Measurements from ENCODE around the gene XCR1. TPM values are rescaled to one million over a fixed set of nuclear protein-coding genes. Genes with fewer than 3 reads are reported as not detected.
A peak's percentile ranks its signal among the peaks of the same experiment; 100 is the strongest.

XCR1 gene
- total and polyA plus RNA-seq, 2 experiments from 2014 or later: not detected

DNA sequence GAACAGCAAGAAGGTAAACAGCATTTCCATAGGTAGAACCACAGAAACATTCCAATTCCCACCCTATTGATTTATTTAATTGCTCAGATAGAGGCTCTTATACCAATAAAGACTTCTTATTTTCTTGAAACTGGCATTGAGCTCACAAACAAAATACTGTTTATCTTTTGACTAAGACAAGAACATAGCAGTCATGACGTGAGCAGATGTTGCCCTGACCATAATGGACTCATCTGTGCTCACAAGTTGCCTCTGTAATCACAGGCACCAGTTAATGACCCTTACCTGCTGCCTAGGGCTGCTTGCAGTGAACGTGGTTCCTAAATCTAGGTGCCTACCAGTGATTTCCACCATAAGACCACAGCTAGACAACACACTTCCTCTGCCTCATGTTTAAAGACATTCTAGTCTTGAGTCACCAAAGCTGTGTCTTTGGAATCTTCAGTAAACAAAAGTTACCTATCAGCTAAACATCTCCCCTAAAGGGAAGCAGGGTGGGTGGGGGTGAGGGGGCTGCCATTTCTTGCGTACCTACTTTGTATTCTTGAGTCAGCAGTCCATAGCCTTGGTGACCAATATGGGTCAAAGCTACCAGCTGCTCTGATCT, 33.8 kb downstream of the XCR1 start:
- Histone ChIP-seq H3K27me3 (replicated peaks; ENCODE audit: insufficient read depth) (no peaks in the 10 kb centered on the region), H3K4me2 (ENCODE audit: unreplicated experiment) (peak overlapping the region; percentile 33)

DNA sequence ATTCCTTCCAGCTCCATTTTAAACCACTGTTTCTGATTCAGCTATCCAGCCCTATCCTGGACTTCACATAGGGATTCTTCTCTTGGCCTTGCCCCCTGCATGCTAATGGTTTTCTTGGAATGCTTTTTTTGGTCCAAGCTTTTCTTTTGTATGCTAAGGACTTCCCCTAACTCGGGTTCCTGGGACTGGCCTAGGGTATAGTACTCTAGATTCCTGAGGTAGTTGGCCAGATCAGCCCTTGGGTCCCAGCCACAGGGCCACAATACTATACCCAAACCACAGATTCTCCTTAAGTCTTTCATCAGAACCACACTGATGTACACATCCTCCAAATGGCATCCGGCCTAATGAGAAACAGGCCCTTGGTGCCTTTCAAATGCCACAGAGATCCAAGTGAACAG, 34.5 kb downstream of the XCR1 start:
- peaks cover 36% of the 10 kb centered on the region for H3K4me1 ChIP-seq (ENCODE audit: insufficient read depth)
- H3K9me2 ChIP-seq (ENCODE audit: insufficient read depth): no peaks in the 10 kb centered on the region
- in situ Hi-C loops (cut with MboI): no loop called here
- no peaks in the 10 kb centered on the region for H3K27me3 ChIP-seq (replicated peaks; ENCODE audit: insufficient read depth)
- peak overlapping the region; percentile 24 for H3K27ac ChIP-seq
- H3K4me2 ChIP-seq (ENCODE audit: unreplicated experiment): peak overlapping the region; percentile 33
- H2AFZ ChIP-seq: no peak overlapping the region
- H3K4me3 ChIP-seq: no peak overlapping the region
- H3K9ac ChIP-seq: no peak overlapping the region
- TF ChIP-seq EZH2phosphoT487 (IDR thresholded peaks at IDR 0.05; ENCODE audit: insufficient read depth, low read depth) (no peak), EZH2 (IDR thresholded peaks at IDR 0.05; ENCODE audit: insufficient read depth, poor library complexity, severe bottlenecking) (no peak)
- DNase-seq: peak; percentile 82
- H4K20me1 ChIP-seq (ENCODE audit: insufficient read depth): no peaks in the 10 kb centered on the region
- no peaks in the 10 kb centered on the region for H3K36me3 ChIP-seq (ENCODE audit: low read depth)
- H3K79me2 ChIP-seq (ENCODE audit: insufficient read depth): no peaks in the 10 kb centered on the region
- H3K9me3 ChIP-seq (ENCODE audit: low read depth): no peaks in the 10 kb centered on the region
- H3F3A ChIP-seq (ENCODE audit: insufficient read depth): peaks cover 38% of the 10 kb centered on the region
- WGBS, 2 experiments (ENCODE audit: low coverage in 1 of 2, low lambda C conversion rate in 2 of 2, missing lambda C conversion rate in 2 of 2): 12 to 16% methylated on average over 2 of the region's 2 CpGs

More for the DNA sequence above, 33.8 kb downstream of the XCR1 start:
- Histone ChIP-seq H2AFZ (no peak overlapping the region), H3K9me2 (ENCODE audit: insufficient read depth) (no peaks in the 10 kb centered on the region), H3K27ac (peak overlapping the region; percentile 24; the same call in 1 of the 2 replicates), H3K36me3 (ENCODE audit: low read depth) (no peaks in the 10 kb centered on the region), H3K9ac (no peak overlapping the region), H3K4me1 (ENCODE audit: insufficient read depth) (peaks cover 29% of the 10 kb centered on the region), H3K4me3 (no peak overlapping the region), H4K20me1 (ENCODE audit: insufficient read depth) (no peaks in the 10 kb centered on the region), H3K79me2 (ENCODE audit: insufficient read depth) (no peaks in the 10 kb centered on the region), H3K9me3 (ENCODE audit: low read depth) (no peaks in the 10 kb centered on the region), H3F3A (ENCODE audit: insufficient read depth) (peaks cover 31% of the 10 kb centered on the region)
- in situ Hi-C loops (cut with MboI): no loop called here
- DNase-seq: peak; percentile 43
- TF ChIP-seq EZH2 (IDR thresholded peaks at IDR 0.05; ENCODE audit: insufficient read depth, poor library complexity, severe bottlenecking) (no peak), EZH2phosphoT487 (IDR thresholded peaks at IDR 0.05; ENCODE audit: insufficient read depth, low read depth) (no peak)
- WGBS, 2 experiments (ENCODE audit: low coverage in 1 of 2, low lambda C conversion rate in 2 of 2, missing lambda C conversion rate in 2 of 2): 61 to 69% methylated on average over 3 of the region's 3 CpGs

DNA sequence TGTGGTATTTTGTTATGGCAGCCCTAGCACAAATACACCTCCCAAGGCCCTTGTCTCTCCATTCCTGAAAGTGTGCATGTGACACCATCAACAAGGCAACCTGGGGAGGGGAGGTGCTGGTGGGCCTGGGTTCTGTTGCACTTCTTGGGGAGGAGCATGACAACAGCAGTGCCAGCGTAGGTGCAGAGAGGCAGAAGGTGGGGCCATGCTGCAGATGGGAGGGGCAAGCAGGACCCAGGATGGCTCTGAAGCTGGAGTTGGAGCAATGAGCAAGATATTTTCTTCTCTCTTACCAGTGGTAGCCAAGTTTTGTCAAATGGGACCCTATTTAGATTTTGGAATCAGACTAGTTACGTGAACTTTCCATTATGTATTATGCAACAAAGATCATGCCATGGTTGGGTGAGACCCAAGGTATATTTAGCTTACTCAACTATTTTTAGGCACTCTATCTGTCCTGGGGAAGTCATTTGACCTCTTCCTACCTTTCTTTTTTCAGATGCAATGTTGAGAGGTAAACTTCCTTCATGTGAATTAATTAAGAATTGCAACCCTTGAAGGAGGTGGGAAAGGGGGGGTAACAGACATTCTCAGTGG, 35.1 kb downstream of the XCR1 start:
- Histone ChIP-seq H3K36me3 (ENCODE audit: low read depth) (no peaks in the 10 kb centered on the region), H3K9ac (no peak overlapping the region), H3K9me3 (ENCODE audit: low read depth) (no peaks in the 10 kb centered on the region), H3K27me3 (replicated peaks; ENCODE audit: insufficient read depth) (no peaks in the 10 kb centered on the region), H3K9me2 (ENCODE audit: insufficient read depth) (no peaks in the 10 kb centered on the region), H3K27ac (peak overlapping the region; percentile 24), H3F3A (ENCODE audit: insufficient read depth) (peaks cover 41% of the 10 kb centered on the region), H3K79me2 (ENCODE audit: insufficient read depth) (no peaks in the 10 kb centered on the region), H3K4me3 (no peak overlapping the region), H4K20me1 (ENCODE audit: insufficient read depth) (no peaks in the 10 kb centered on the region), H3K4me2 (ENCODE audit: unreplicated experiment) (no peak overlapping the region), H3K4me1 (ENCODE audit: insufficient read depth) (peaks cover 42% of the 10 kb centered on the region), H2AFZ (no peak overlapping the region)
- TF ChIP-seq EZH2 (IDR thresholded peaks at IDR 0.05; ENCODE audit: insufficient read depth, poor library complexity, severe bottlenecking) (no peak), EZH2phosphoT487 (IDR thresholded peaks at IDR 0.05; ENCODE audit: insufficient read depth, low read depth) (no peak)
- WGBS, 2 experiments (ENCODE audit: low coverage in 1 of 2, low lambda C conversion rate in 2 of 2, missing lambda C conversion rate in 2 of 2): 91 to 92% methylated on average over 2 of the region's 2 CpGs
- in situ Hi-C loops (cut with MboI): no loop called here
- DNase-seq: peak; percentile 26

DNA sequence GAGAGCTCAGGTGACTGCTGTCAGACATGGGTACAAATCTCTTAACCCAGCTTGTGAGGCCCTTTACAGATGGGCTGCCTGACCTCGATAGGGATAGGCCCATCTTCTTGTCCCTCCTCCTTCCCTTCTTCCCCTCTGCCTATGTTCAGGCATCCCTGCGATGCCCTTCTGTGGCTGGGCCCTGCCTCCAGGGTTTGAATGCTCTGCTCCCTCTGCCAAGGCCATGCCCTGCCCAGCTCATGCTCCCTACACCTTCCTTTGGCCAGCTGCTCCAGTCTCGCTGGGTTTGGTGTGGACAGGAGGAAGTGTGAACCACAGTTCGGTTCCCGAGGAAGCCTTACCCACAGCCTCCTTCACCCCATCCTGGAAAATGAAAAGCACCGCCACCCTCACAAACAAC, 35.9 kb downstream of the XCR1 start:
- peaks cover 50% of the 10 kb centered on the region for H3F3A ChIP-seq (ENCODE audit: insufficient read depth)
- no peaks in the 10 kb centered on the region for H4K20me1 ChIP-seq (ENCODE audit: insufficient read depth)
- 85 to 88% methylated on average over 6 of the region's 6 CpGs for WGBS, 2 experiments (ENCODE audit: low coverage in 1 of 2, low lambda C conversion rate in 2 of 2, missing lambda C conversion rate in 2 of 2)
- peaks cover 51% of the 10 kb centered on the region for H3K4me1 ChIP-seq (ENCODE audit: insufficient read depth)
- H3K9me2 ChIP-seq (ENCODE audit: insufficient read depth): no peaks in the 10 kb centered on the region
- no peak overlapping the region for H3K27ac ChIP-seq
- H3K79me2 ChIP-seq (ENCODE audit: insufficient read depth): no peaks in the 10 kb centered on the region
- TF ChIP-seq EZH2 (IDR thresholded peaks at IDR 0.05; ENCODE audit: insufficient read depth, poor library complexity, severe bottlenecking) (no peak), EZH2phosphoT487 (IDR thresholded peaks at IDR 0.05; ENCODE audit: insufficient read depth, low read depth) (no peak)
- no peak overlapping the region for H3K9ac ChIP-seq
- no peak overlapping the region for H3K4me2 ChIP-seq (ENCODE audit: unreplicated experiment)
- no peak overlapping the region for H3K4me3 ChIP-seq
- in situ Hi-C loops (cut with MboI): no loop called here
- H3K27me3 ChIP-seq (replicated peaks; ENCODE audit: insufficient read depth): no peaks in the 10 kb centered on the region
- no peaks in the 10 kb centered on the region for H3K9me3 ChIP-seq (ENCODE audit: low read depth)
- no peak for DNase-seq
- no peaks in the 10 kb centered on the region for H3K36me3 ChIP-seq (ENCODE audit: low read depth)
- H2AFZ ChIP-seq: no peak overlapping the region

Data from GM23248 (cell line).